ENCODE results near the gene MSMB.
"Not testable (repeated sequence)": the region's sequence is repeated elsewhere in the genome, so short reads cannot be mapped to it uniquely, and the experiment has no call there.

The MSMB gene

GRCh38 chr10:46052791-46053375 lies 6.8 kb upstream of the MSMB start:
- H3K4me1 Mint-ChIP-seq, result peaks cover 20% of the 10 kb centered on the region
- no peak for DNase-seq
- H3K27me3 Mint-ChIP-seq (ENCODE audit: low read depth, poor library complexity), result peaks cover 3% of the 10 kb centered on the region
- TF ChIP-seq CTCF (IDR thresholded peaks at IDR 0.05), result no peak
- peaks cover 16% of the 10 kb centered on the region for H3K9me3 Mint-ChIP-seq
- no peak overlapping the region for H3K27ac Mint-ChIP-seq
- no peak overlapping the region for H3K4me3 Mint-ChIP-seq
- H3K36me3 Mint-ChIP-seq (ENCODE audit: low read depth), result no peaks in the 10 kb centered on the region

- Mint-ChIP-seq H3K4me1 (peaks cover 20% of the 10 kb centered on the region), H3K36me3 (ENCODE audit: low read depth) (no peaks in the 10 kb centered on the region), H3K27me3 (ENCODE audit: low read depth, poor library complexity) (peaks cover 5% of the 10 kb centered on the region), H3K9me3 (peaks cover 12% of the 10 kb centered on the region), H3K4me3 (no peak overlapping the region), H3K27ac (no peak overlapping the region)
- DNase-seq, result no peak
- TF ChIP-seq CTCF (IDR thresholded peaks at IDR 0.05), result no peak
These were observed 6.2 kb upstream of the MSMB start for GRCh38 chr10:46052057-46052790.

- Mint-ChIP-seq H3K36me3 (ENCODE audit: low read depth) (no peaks in the 10 kb centered on the region), H3K27me3 (ENCODE audit: low read depth, poor library complexity) (peaks cover 7% of the 10 kb centered on the region), H3K27ac (no peak overlapping the region), H3K4me3 (no peak overlapping the region), H3K9me3 (peaks cover 3% of the 10 kb centered on the region), H3K4me1 (peaks cover 20% of the 10 kb centered on the region)
- no peak for DNase-seq
- TF ChIP-seq CTCF (IDR thresholded peaks at IDR 0.05), result no peak
These were observed 5.0 kb upstream of the MSMB start for GRCh38 chr10:46050941-46051623.

- not testable (repeated sequence) for H3K4me3 Mint-ChIP-seq; H3K9me3 Mint-ChIP-seq; H3K27ac Mint-ChIP-seq; H3K27me3 Mint-ChIP-seq (ENCODE audit: low read depth, poor library complexity); DNase-seq; H3K36me3 Mint-ChIP-seq (ENCODE audit: low read depth)
- peaks cover 16% of the 10 kb centered on the region for H3K4me1 Mint-ChIP-seq
These were observed 3.4 kb upstream of the MSMB start for GRCh38 chr10:46049497-46049831.

GRCh38 chr10:46048152-46048551 lies 2.1 kb upstream of the MSMB start:
- Mint-ChIP-seq H3K27me3 (ENCODE audit: low read depth, poor library complexity) (peaks cover 13% of the 10 kb centered on the region), H3K4me1 (peaks cover 6% of the 10 kb centered on the region), H3K9me3 (no peaks in the 10 kb centered on the region), H3K4me3 (no peak overlapping the region), H3K27ac (no peak overlapping the region), H3K36me3 (ENCODE audit: low read depth) (no peaks in the 10 kb centered on the region)
- TF ChIP-seq CTCF (IDR thresholded peaks at IDR 0.05), result no peak
- DNase-seq, result no peak

GRCh38 chr10:46042527-46042926 lies 3.5 kb downstream of the MSMB start:
- TF ChIP-seq CTCF (IDR thresholded peaks at IDR 0.05), result no peak
- Mint-ChIP-seq H3K27ac (peak overlapping the region; percentile 32), H3K27me3 (ENCODE audit: low read depth, poor library complexity) (peaks cover 12% of the 10 kb centered on the region)

More at GRCh38 chr10:46042527-46042926, 3.5 kb downstream of the MSMB start:
- Mint-ChIP-seq H3K4me3 (no peak overlapping the region), H3K4me1 (peaks cover 9% of the 10 kb centered on the region), H3K36me3 (ENCODE audit: low read depth) (no peaks in the 10 kb centered on the region), H3K9me3 (no peaks in the 10 kb centered on the region)
- DNase-seq, result no peak
